GM23338 (cell line): ENCODE results near the gene VRK1. TPM values are rescaled to one million over a fixed set of nuclear protein-coding genes. Genes with fewer than 3 reads are reported as not detected.

Experiments
- ATAC-seq: fragments of 200-7000 bp; cut with Tn5 transposase; 3 replicates; pipeline ENCODE4 v1.9.1; 2020
- DNase-seq: peaks from one replicate; pipeline ENCODE4 v3.0.0-alpha.2; 2015; ENCODE audit warnings: low spot score
- H2AFZ ChIP-seq: fragments of 200-600 bp; sonication (generic); 2 replicates; pipeline ENCODE4 v1.8.0; 2016; ENCODE audit warnings: antibody characterized with exemption, mild to moderate bottlenecking, moderate library complexity
- H3F3A ChIP-seq: fragments of 200-600 bp; sonication (generic); replicated peaks from 2 replicates; pipeline ENCODE4 v1.8.0; 2017; ENCODE audit warnings: antibody characterized with exemption, mixed run types, low read depth
- H3K27ac ChIP-seq: fragments of 200-600 bp; sonication (generic); 2 replicates; pipeline ENCODE4 v1.6.1; 2016; ENCODE audit warnings: low read depth
- H3K27me3 ChIP-seq: fragments of 200-600 bp; sonication (generic); 2 replicates; pipeline ENCODE4 v1.8.0; 2016; ENCODE audit warnings: mild to moderate bottlenecking, mixed run types, moderate library complexity; ENCODE audit not compliant: insufficient read depth
- H3K36me3 ChIP-seq: fragments of 200-600 bp; sonication (generic); 2 replicates; pipeline ENCODE4 v1.8.0; 2016; ENCODE audit warnings: mild to moderate bottlenecking; ENCODE audit not compliant: insufficient read depth
- H3K4me1 ChIP-seq: fragments of 200-600 bp; sonication (generic); 2 replicates; pipeline ENCODE4 v1.8.0; 2016; ENCODE audit warnings: mild to moderate bottlenecking, moderate library complexity; ENCODE audit not compliant: insufficient read depth
- H3K4me2 ChIP-seq: fragments of 200-600 bp; sonication (generic); 2 replicates; pipeline ENCODE4 v1.7.1; 2017; ENCODE audit warnings: mixed run types
- H3K4me3 ChIP-seq: fragments of 200-600 bp; sonication (generic); 2 replicates; pipeline ENCODE4 v1.6.1; 2016; ENCODE audit warnings: mixed run types
- H3K79me2 ChIP-seq: fragments of 200-600 bp; sonication (generic); replicated peaks from 2 replicates; pipeline ENCODE4 v1.8.0; 2017; ENCODE audit warnings: mild to moderate bottlenecking; ENCODE audit not compliant: insufficient read depth
- H3K9me2 ChIP-seq: fragments of 200-600 bp; sonication (generic); 2 replicates; pipeline ENCODE4 v1.8.0; 2017; ENCODE audit not compliant: insufficient read depth
- H4K20me1 ChIP-seq: fragments of 200-600 bp; sonication (generic); replicated peaks from 2 replicates; pipeline ENCODE4 v1.8.0; 2017; ENCODE audit warnings: mild to moderate bottlenecking; ENCODE audit not compliant: insufficient read depth
- H3K27ac Mint-ChIP-seq: 2 replicates; pipeline ENCODE4 v1.8.0; 2020; ENCODE audit warnings: inconsistent platforms, mild to moderate bottlenecking, moderate library complexity, mixed read lengths
- H3K27me3 Mint-ChIP-seq: 3 replicates; pipeline ENCODE4 v1.8.0; 2022; ENCODE audit warnings: low read depth, mild to moderate bottlenecking, moderate library complexity, mixed read lengths, inconsistent platforms; ENCODE audit not compliant: insufficient read depth, poor library complexity
- H3K36me3 Mint-ChIP-seq: 3 replicates; pipeline ENCODE4 v1.8.0; 2021; ENCODE audit warnings: low read depth, mild to moderate bottlenecking, inconsistent platforms, moderate library complexity, mixed read lengths
- H3K4me1 Mint-ChIP-seq: 3 replicates; pipeline ENCODE4 v1.8.0; 2020; ENCODE audit warnings: mild to moderate bottlenecking, inconsistent platforms, mixed read lengths
- H3K4me3 Mint-ChIP-seq: 3 replicates; pipeline ENCODE4 v1.8.0; 2021; ENCODE audit warnings: moderate library complexity, mild to moderate bottlenecking, inconsistent platforms, mixed read lengths
- H3K9me3 Mint-ChIP-seq: 3 replicates; pipeline ENCODE4 v1.8.0; 2020; ENCODE audit warnings: moderate library complexity, mild to moderate bottlenecking, inconsistent platforms, mixed read lengths
- CTCF ChIP-seq, 2 experiments: fragments of 200-600 bp in 1 of 2; sonication (generic) in 1 of 2; conservative IDR thresholded peaks; 2 replicates each; pipeline versions ENCODE4 v1.5.1 to v1.6.1; 2016 to 2017; ENCODE audit warnings: antibody characterized with exemption in 2 of 2, low read depth in 2 of 2, mild to moderate bottlenecking in 2 of 2, moderate library complexity in 1 of 2
- EZH2phosphoT487 ChIP-seq: fragments of 200-600 bp; sonication (generic); IDR thresholded peaks from one replicate; pipeline ENCODE4 v1.8.1; 2018; ENCODE audit warnings: antibody characterized with exemption; ENCODE audit not compliant: unreplicated experiment
- JUNB ChIP-seq: IDR thresholded peaks from one replicate; pipeline ENCODE4 v1.6.1; 2016; ENCODE audit warnings: antibody characterized with exemption; ENCODE audit not compliant: unreplicated experiment
- POLR2AphosphoS5 ChIP-seq: IDR thresholded peaks from 2 replicates; pipeline ENCODE4 v1.6.1; 2016; ENCODE audit warnings: antibody characterized with exemption, low read depth
- REST ChIP-seq: IDR thresholded peaks from one replicate; pipeline ENCODE4 v1.6.1; 2018; ENCODE audit warnings: antibody characterized with exemption; ENCODE audit not compliant: unreplicated experiment
- ZNF114 ChIP-seq: fragments of 250-450 bp; sonication (Bioruptor Pico); IDR thresholded peaks from 2 replicates; pipeline ENCODE4 v1.5.0; 2020; ENCODE audit warnings: mild to moderate bottlenecking, moderate library complexity
- ZNF331 ChIP-seq: fragments of 250-450 bp; sonication (Bioruptor Pico); IDR thresholded peaks from 2 replicates; pipeline ENCODE4 v1.5.0; 2020; ENCODE audit warnings: low read depth, mild to moderate bottlenecking, moderate library complexity
- ZNF462 ChIP-seq: fragments of 250-450 bp; sonication (Bioruptor Pico); IDR thresholded peaks from 2 replicates; pipeline ENCODE4 v1.5.0; 2020; ENCODE audit warnings: mild to moderate bottlenecking, moderate library complexity
- polyA plus RNA-seq: library from polyadenylated mRNA; unstranded; fragments of >200 nt; fragmentation: Nextera tagmentation; extraction: Ambion mirVana; gene quantifications from 2 replicates; pipeline ENCODE4 v1.2.1, GENCODE V29; 2016
- total RNA-seq: library from RNA; depleted of rRNA; stranded (reverse); fragments of >200 nt; shearing (Covaris generic); gene quantifications from 2 replicates; pipeline ENCODE4 v1.2.3, GENCODE V29; 2014

The VRK1 gene
- total and polyA plus RNA-seq, 2 experiments from 2014 or later = 83.8 to 119 TPM

GRCh38 chr14:96851694-96852381 is 54.7 kb downstream of the VRK1 start (continued):
- TF ChIP-seq REST (no peak), EZH2phosphoT487 (no peak), ZNF331 (no peak), ZNF114 (CRISPR knock-in tag) (no peak), JUNB (no peak), POLR2AphosphoS5 (no peak)

- no peaks in the 10 kb centered on the region for H3K4me1 Mint-ChIP-seq
- peaks cover 29% of the 10 kb centered on the region for H3K36me3 Mint-ChIP-seq
- Histone ChIP-seq H3K36me3 (peaks cover 6% of the 10 kb centered on the region; the same call in 1 of the 2 replicates), H3K4me2 (no peak overlapping the region), H3F3A (no peaks in the 10 kb centered on the region), H3K79me2 (peaks cover 3% of the 10 kb centered on the region; the same call in 1 of the 2 replicates), H3K27me3 (no peaks in the 10 kb centered on the region), H3K4me1 (no peaks in the 10 kb centered on the region), H2AFZ (no peak overlapping the region), H3K27ac (no peak overlapping the region), H4K20me1 (no peaks in the 10 kb centered on the region), H3K9me2 (no peaks in the 10 kb centered on the region), H3K4me3 (no peak overlapping the region)
- H3K27ac Mint-ChIP-seq = no peak overlapping the region
- peak; percentile 35; the same call in 2 of the 3 replicates for ATAC-seq
- no peaks in the 10 kb centered on the region for H3K9me3 Mint-ChIP-seq
- peak; percentile 63 for DNase-seq
- peaks cover 1% of the 10 kb centered on the region for H3K27me3 Mint-ChIP-seq
- no peak for TF ChIP-seq ZNF462 (CRISPR knock-in tag)
- TF ChIP-seq CTCF (conservative IDR thresholded peaks at IDR 0.05; ENCODE audit: low read depth in 2 of 2) = peak; percentile 43 to 66; a peak in 3 of 4 replicates
- no peak overlapping the region for H3K4me3 Mint-ChIP-seq
Measured at GRCh38 chr14:96852823-96853422, 55.7 kb downstream of the VRK1 start.
